Endothelial cell of umbilical vein (primary cell): ENCODE data around the gene PPFIBP2. TPM values are rescaled to one million over a fixed set of nuclear protein-coding genes. Genes with fewer than 3 reads are reported as not detected.

Experiments
- BruUV-seq: library from RNA; stranded (reverse); fragments of 400-500 nt; replicated peaks from 2 replicates; lab custom pipeline; 2021; lab: Mats Ljungman, UMichigan
- CTCF ChIA-PET: fragments of 300-600, 350-600 bp; sonication (Branson Sonifier 250); formaldehyde crosslinking; loops from one replicate; lab custom pipeline; 2021; ENCODE audit warnings: antibody characterized with exemption, inconsistent platforms; lab: Charles Lee
- POLR2A ChIA-PET: fragments of 300-600, 350-600 bp; sonication (Branson Sonifier 250); formaldehyde crosslinking; loops from one replicate; lab custom pipeline; 2021; ENCODE audit warnings: antibody characterized with exemption, inconsistent platforms; lab: Charles Lee
- DNase-seq: peaks from one replicate; pipeline ENCODE4 v3.0.0-alpha.2; 2011; ENCODE audit warnings: low read depth, low spot score
- FAIRE-seq: peaks from 2 replicates; lab custom pipeline; 2011; peaks lifted over from hg19 to GRCh38; lab: Jason Lieb, UNC
- H2AFZ ChIP-seq: 2 replicates; pipeline ENCODE4 v1.6.0; 2012; ENCODE audit warnings: low read depth, low read length, control low read depth, inconsistent platforms
- H3K27ac ChIP-seq: 2 replicates; pipeline ENCODE4 v1.5.1; 2011; ENCODE audit warnings: low read depth, mild to moderate bottlenecking, control low read depth, low read length, moderate library complexity; ENCODE audit not compliant: insufficient read depth
- H3K27me3 ChIP-seq, 2 experiments: 2 replicates each; pipeline versions ENCODE4 v1.6.0 to v1.6.1; 2011; ENCODE audit warnings: low read length in 2 of 2, mixed read lengths in 1 of 2; ENCODE audit not compliant: control insufficient read depth in 2 of 2, insufficient read depth in 2 of 2
- H3K36me3 ChIP-seq, 2 experiments: 2 replicates in 1 of 2; 3 replicates in 1 of 2; pipeline ENCODE4 v1.5.1; 2011; ENCODE audit warnings: low read length in 2 of 2, mild to moderate bottlenecking in 1 of 2, moderate library complexity in 1 of 2; ENCODE audit not compliant: control insufficient read depth in 2 of 2, insufficient read depth in 2 of 2; ENCODE audit errors: extremely low read depth in 1 of 2
- H3K4me1 ChIP-seq: 3 replicates; pipeline ENCODE4 v1.5.1; 2011; ENCODE audit warnings: mild to moderate bottlenecking, low read length; ENCODE audit not compliant: control insufficient read depth, insufficient read depth; ENCODE audit errors: extremely low read depth
- H3K4me2 ChIP-seq: 2 replicates; pipeline ENCODE4 v1.6.1; 2011; ENCODE audit warnings: low read length, control low read depth, mixed read lengths; ENCODE audit not compliant: insufficient read depth
- H3K4me3 ChIP-seq, 3 experiments: fragments of 200-600 bp in 1 of 3; sonication (generic), shearing (Covaris generic) in 1 of 3; replicated peaks in 1 of 3; 2 replicates each; pipeline ENCODE4 v1.5.1; 2011 to 2016; ENCODE audit warnings: control low read depth in 3 of 3, low read length in 3 of 3, mild to moderate bottlenecking in 2 of 3, inconsistent platforms in 1 of 3, low read depth in 1 of 3, moderate library complexity in 1 of 3; ENCODE audit not compliant: insufficient read depth in 1 of 3
- H3K79me2 ChIP-seq: 2 replicates; pipeline ENCODE4 v1.6.0; 2012; ENCODE audit warnings: low read length, inconsistent platforms; ENCODE audit not compliant: control insufficient read depth, insufficient read depth
- H3K9ac ChIP-seq: replicated peaks from 2 replicates; pipeline ENCODE3; 2011; ENCODE audit warnings: low read length, control low read depth; ENCODE audit not compliant: insufficient read depth; ENCODE audit errors: extremely low read depth
- H3K9me1 ChIP-seq: replicated peaks from 3 replicates; pipeline ENCODE4 v1.6.0; 2011; ENCODE audit warnings: mild to moderate bottlenecking, low read length; ENCODE audit not compliant: control insufficient read depth, insufficient read depth; ENCODE audit errors: extremely low read depth
- H3K9me3 ChIP-seq: replicated peaks from 2 replicates; pipeline ENCODE4 v1.5.1; 2012; ENCODE audit warnings: low read length, inconsistent platforms; ENCODE audit not compliant: control insufficient read depth, insufficient read depth
- H4K20me1 ChIP-seq: replicated peaks from 2 replicates; pipeline ENCODE3; 2011; ENCODE audit warnings: mild to moderate bottlenecking, low read length; ENCODE audit not compliant: control insufficient read depth, insufficient read depth; ENCODE audit errors: extremely low read depth
- CTCF ChIP-seq, 2 donors: IDR thresholded peaks; 1 replicate in 1 of 2; 2 replicates in 1 of 2; pipeline ENCODE4 v1.5.1; 2011; ENCODE audit warnings: low read length in 2 of 2, mild to moderate bottlenecking in 2 of 2, moderate library complexity in 2 of 2, control low read depth in 1 of 2, inconsistent platforms in 1 of 2, low read depth in 1 of 2; ENCODE audit not compliant: insufficient read depth in 1 of 2; ENCODE audit errors: extremely low read depth in 1 of 2
- EZH2 ChIP-seq: IDR thresholded peaks from 2 replicates; pipeline ENCODE4 v1.6.1; 2012; ENCODE audit warnings: borderline replicate concordance, low read depth, mild to moderate bottlenecking, moderate library complexity, low read length, inconsistent platforms; ENCODE audit not compliant: severe bottlenecking
- MYC ChIP-seq: IDR thresholded peaks from one replicate; pipeline ENCODE4 v1.6.1; 2011; ENCODE audit warnings: mild to moderate bottlenecking, low read depth, low read length
- POLR2AphosphoS5 ChIP-seq: IDR thresholded peaks from 2 replicates; pipeline ENCODE4 v1.6.1; 2012; ENCODE audit warnings: low read depth, mild to moderate bottlenecking, control low read depth, low read length, moderate library complexity; ENCODE audit not compliant: insufficient read depth
- dilution Hi-C: fragments of 300-500 bp; cut with MboI; formaldehyde crosslinking; loops from one replicate; pipeline ENCODE4 v1.15.0; 2019; ENCODE audit warnings: low sequenced_read_pairs; ENCODE audit not compliant: extremely low pct_ligation_motif_present
- intact Hi-C: fragments of 100-400 bp; cut with micrococcal nuclease; formaldehyde crosslinking; loops from one replicate; pipeline ENCODE4 v1.10.0; 2022
- polyA plus RNA-seq, 4 experiments: library from polyadenylated mRNA; depleted of rRNA in 3 of 4; stranded (reverse) in 3 of 4; unstranded in 1 of 4; fragments of >200 nt; gene quantifications; 2 replicates each; pipeline versions ENCODE4 v1.2.1 to v1.2.3, GENCODE V29; 2011 to 2012; ENCODE audit warnings: missing spikeins in 1 of 4
- total RNA-seq: library from RNA; stranded (reverse); gene quantifications from 2 replicates; pipeline ENCODE4 v1.2.3, GENCODE V29; 2021
- TF ChIP-seq, protein P1 (sequence below): IDR thresholded peaks from 2 replicates; pipeline ENCODE4 v1.6.1; 2011; ENCODE audit not compliant: insufficient read depth, insufficient read length

The PPFIBP2 gene
- total and polyA plus RNA-seq, 2 donors (not counting 3 experiments of a cell fraction or from before 2014, with no cell fraction given): 1.3 to 4.0 TPM

DNA sequence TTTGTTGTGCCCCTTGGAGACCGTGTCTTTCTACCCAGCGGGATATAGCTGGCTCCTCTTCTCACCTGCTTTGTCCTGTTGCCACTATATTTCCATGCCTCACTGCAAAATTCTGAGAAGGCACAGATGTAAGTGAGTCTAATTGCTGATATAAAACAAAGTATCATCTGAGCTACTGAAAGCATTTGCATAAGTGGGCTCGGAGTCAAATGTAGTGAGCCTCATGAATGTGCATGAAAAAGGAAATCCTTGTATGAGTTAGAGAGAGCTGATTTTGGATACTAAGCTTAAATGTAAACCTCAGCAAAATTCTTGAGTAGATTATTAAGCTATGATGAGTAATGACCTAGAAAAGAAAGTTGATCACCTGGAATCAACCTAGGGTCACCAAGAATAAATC lies 178.6 kb downstream of the PPFIBP2 start:
- ChIA-PET CTCF (interaction anchor here (0.8 to 3.6 kb wide), 10 partner anchors 35 to 935 kb away, joined by 3 to 22 read pairs (median 3); partner anchors contain the start of gene EIF3F), POLR2A (no interaction called here)
- DNase-seq (no peak), FAIRE-seq (no peak)
- H3K27ac ChIP-seq: no peak overlapping the region
- no peaks in the 10 kb centered on the region for H3K9me1 ChIP-seq
- H4K20me1 ChIP-seq: no peaks in the 10 kb centered on the region
- H3K4me3 ChIP-seq: no peak overlapping the region
- H3K4me1 ChIP-seq: no peaks in the 10 kb centered on the region
- no peak overlapping the region for H3K4me2 ChIP-seq
- intact Hi-C loops: loop anchor here (10.0 kb wide), 2 partner anchors 248 to 402 kb away; no protein-coding TSS in a partner anchor
- no peak overlapping the region for H2AFZ ChIP-seq
- no peaks in the 10 kb centered on the region for H3K9me3 ChIP-seq
- dilution Hi-C loops: no loop called here
- no peak for TF ChIP-seq CTCF (IDR thresholded peaks at IDR 0.05; ENCODE audit: extremely low read depth in 1 of 2, insufficient read depth in 1 of 2, low read depth in 1 of 2, low read length in 2 of 2)
- no peak for TF ChIP-seq POLR2AphosphoS5
- TF ChIP-seq, protein P1, sequence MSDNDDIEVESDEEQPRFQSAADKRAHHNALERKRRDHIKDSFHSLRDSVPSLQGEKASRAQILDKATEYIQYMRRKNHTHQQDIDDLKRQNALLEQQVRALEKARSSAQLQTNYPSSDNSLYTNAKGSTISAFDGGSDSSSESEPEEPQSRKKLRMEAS: no peak
- no peaks in the 10 kb centered on the region for H3K36me3 ChIP-seq
- H3K9ac ChIP-seq: no peak overlapping the region
- BruUV-seq: no TSS peak
- H3K27me3 ChIP-seq: peaks cover 41 to 43% of the 10 kb centered on the region in 2 experiments
- no peaks in the 10 kb centered on the region for H3K79me2 ChIP-seq

DNA sequence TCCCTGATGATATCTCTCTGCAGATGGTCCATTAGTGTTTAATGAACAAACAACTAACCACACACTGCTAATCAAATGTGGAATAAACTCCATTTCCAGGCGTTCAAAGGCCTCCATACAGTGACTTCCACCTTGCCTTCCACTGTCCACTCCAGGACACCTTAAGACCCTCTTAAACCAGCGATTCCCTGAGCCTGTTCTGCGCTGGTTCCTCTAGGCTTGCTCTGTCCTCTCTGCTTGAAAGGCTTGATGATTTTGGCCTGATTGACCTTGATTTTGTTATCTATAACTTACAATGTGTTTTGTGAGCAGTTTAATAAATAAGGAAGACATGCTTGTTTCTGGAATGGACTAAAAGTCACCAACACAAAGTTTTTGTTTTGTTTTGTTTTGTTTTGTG lies 180.4 kb downstream of the PPFIBP2 start:
- no peak for DNase-seq
- H3K9me3 ChIP-seq: no peaks in the 10 kb centered on the region
- ChIA-PET POLR2A (no interaction called here), CTCF (interaction anchor here (0.7 to 2.3 kb wide), 20 partner anchors 11 to 882 kb away, joined by 3 to 25 read pairs (median 6); partner anchors contain the start of genes CYB5R2, EIF3F and OVCH2)
- no peaks in the 10 kb centered on the region for H3K4me1 ChIP-seq
- H3K4me3 ChIP-seq: no peak overlapping the region
- no peaks in the 10 kb centered on the region for H4K20me1 ChIP-seq
- dilution Hi-C loops (no loop called here), intact Hi-C loops (loop anchor here (1.0 to 10.0 kb wide), 5 partner anchors 181 to 401 kb away; partner anchors contain the start of genes EIF3F and PPFIBP2)
- TF ChIP-seq EZH2: peak; percentile 11
- TF ChIP-seq MYC: no peak
- peak overlapping the region; percentile 16 for H2AFZ ChIP-seq
- H3K4me2 ChIP-seq: peak overlapping the region; percentile 22
- no peaks in the 10 kb centered on the region for H3K79me2 ChIP-seq
- FAIRE-seq: no peak
- no peaks in the 10 kb centered on the region for H3K9me1 ChIP-seq
- no peaks in the 10 kb centered on the region for H3K36me3 ChIP-seq
- no peak overlapping the region for H3K9ac ChIP-seq
- BruUV-seq: no TSS peak
- H3K27ac ChIP-seq: no peak overlapping the region
- H3K27me3 ChIP-seq: peaks cover 37 to 40% of the 10 kb centered on the region in 2 experiments
